Jurkat, Clone E6-1 (cell line): ENCODE measurements around the gene TMEM234.
A peak's percentile ranks its signal among the peaks of the same experiment; 100 is the strongest.

Experiments
- DNase-seq: peaks from one replicate; pipeline ENCODE4 v3.0.0-alpha.2; 2011; ENCODE audit warnings: low read depth, low spot score
- H3K4me3 ChIP-seq: 2 replicates; pipeline ENCODE4 v1.5.1; 2011; ENCODE audit warnings: mild to moderate bottlenecking, low read length, control low read depth, moderate library complexity

TMEM234 gene

DNA sequence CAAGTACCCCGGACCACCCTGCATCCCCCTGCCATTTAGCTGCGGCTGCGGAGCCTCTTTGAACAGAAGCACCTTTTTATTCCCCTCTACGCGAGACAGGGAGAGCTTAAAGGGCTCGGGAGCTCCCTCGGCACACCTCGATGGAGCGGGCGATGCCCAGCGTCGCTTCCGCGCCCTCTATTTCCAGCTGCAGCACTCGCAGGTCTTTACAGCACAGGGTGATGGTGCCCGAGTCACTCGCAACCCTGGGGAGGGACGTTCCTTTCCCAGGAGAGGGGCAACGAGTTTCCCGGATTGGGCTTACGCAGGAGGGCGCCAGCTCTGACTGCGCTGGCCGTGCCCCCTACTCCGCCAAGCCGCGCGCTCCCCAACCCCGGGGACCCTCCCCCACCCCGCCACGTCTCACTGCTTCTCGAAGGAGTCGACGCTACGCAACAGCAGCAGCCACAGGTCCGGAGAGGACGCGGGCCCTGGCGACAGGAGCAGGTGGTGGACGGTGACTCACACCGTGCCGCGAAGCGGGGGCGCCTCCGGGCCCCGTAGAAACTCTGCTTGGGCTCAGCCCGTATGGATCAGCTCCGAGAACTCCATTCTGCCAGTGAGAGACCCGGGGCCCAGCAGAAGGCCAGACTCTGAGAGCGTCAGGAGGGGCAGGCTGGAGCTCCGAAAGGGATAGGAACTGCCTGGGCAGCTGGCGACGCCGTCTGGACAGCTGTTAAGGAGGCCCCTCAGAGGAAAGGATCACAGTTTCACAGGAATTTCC, 19.0 kb upstream of the TMEM234 start:
- no peak overlapping the region; the same call in 1 of the 2 replicates for H3K4me3 ChIP-seq
- no peak for DNase-seq

DNA sequence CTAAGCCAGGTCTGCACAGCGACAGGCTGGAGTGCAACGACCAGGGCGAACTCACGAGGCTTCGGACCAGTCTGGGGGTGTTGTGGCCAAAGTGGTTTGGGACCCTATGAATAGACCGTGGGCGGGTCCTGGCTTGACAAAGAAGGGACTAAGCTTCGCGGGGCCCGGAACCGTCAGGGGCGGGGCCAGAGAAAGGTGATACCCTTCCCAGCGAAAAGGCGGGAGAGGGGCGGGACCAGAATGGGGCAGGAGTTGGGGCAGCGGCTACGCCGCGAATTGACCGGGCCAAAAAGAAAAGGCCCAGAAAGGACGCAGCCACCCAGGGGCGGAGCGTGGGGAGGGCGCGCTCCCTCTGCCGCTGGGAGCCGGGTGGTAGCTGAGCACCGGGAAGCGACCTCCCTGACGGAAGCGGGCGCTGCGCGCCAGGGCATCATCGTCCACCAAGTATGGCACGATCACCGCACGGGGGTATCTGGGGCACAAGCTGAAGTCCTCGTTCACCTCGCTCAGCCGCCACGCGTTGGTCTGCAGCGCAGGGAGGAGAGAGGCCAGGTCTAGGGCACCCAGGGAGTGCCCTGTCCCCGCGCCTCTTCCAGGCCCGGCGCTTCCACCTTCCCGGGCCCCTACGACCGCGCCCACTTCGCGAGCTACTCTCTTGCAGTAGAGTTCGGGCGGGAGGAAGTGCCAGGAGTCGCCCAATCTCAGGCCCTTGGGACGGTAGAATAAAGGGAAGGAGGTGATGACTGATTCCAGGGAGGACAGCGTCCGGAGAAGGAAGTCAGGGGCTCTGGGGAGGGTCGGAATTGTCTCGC, 18.2 kb upstream of the TMEM234 start:
- no peak for DNase-seq
- peak overlapping the region; percentile 48 for H3K4me3 ChIP-seq

DNA sequence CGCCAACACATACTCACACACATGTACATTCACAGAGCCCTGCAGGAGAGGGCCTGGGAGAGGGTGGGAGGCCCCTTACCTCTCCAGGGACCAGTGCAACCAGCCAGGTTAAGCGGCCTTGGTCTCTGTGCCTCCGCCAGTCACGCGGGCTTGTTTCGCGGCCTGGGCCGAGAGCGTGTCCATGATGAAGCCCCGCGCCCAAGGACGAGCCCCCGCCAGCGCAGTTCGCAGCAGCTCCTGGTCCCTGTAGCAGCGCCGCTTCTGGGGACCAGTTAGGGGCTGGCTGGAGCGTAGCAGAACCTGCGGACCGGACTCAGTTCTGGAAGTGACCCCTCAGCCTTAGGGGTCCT, 17.6 kb upstream of the TMEM234 start:
- peak overlapping the region; percentile 48; the same call in 1 of the 2 replicates for H3K4me3 ChIP-seq
- no peak for DNase-seq

DNA sequence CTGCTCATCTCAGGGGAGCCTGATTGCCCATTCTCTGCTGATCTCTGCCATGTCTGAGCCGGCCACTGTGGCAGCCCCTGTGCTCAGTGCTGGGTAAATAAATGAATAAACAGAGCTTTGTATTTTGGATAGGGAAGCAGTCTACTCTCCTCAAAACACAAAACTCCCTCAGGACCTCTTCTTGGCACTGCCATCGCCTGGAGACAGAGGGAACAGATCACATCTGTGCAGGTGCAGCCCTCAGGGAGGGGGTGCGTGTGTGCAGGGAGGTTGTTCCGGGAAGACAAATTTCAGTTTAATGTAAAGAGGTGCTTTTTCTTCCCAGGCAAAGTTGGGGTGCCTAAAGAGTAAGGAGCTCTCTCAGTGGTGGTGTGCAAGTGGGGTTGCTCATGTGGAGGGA, 17.2 kb upstream of the TMEM234 start:
- no peak for DNase-seq
- H3K4me3 ChIP-seq = no peak overlapping the region

DNA sequence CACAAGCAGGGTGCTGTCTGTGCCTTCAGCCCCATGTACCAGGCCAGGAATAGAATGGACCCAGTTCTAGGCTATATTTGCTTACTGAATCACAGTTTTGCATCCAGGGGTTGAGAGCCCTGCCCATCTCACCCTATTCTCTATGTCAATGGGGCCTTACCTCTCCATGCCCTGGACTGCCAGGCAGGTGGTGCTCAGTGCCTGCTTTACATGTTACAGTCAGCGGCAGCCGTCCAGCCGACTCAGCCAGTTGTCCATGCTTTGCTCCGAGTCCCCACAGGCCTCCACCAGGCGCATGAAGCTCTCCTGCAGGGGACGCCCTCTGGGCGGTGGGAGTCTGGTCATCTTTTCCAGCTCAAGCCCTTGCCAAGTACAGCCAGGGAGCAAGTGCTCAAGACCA, 12.6 kb upstream of the TMEM234 start:
- DNase-seq = no peak
- no peak overlapping the region for H3K4me3 ChIP-seq

DNA sequence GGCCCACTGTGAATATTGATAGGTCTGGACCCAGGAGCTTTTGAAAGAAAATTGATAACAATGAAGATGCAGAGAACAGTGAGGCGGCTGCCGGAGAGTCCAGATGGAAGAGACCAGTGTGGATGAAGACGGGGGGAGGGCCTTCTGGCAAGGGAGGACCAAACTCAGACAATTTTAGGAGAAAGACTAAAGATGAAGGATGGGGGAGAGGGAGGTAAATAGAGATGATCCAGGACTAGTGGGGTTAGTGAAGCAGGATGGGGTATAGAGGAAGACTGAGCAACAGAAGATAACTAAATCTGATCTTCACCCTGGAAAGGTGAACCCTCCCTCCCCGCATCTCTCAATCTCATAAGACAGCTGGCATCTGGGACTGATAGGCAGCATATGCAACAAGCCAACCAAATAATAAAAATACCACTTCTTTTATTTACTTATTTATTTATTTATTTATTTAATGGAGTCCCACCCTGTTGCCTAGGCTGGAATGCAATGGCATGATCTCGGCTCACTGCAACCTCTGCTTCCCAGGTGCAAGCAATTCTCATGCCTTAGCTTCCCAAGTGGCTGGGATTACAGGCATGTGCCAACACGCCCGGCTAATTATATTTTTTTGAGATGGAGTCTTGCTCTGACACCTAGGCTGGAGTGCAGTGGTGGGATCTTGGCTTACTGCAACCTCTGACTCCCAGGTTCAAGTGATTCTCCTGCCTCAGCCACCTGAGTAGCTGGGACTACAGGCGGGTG, 10.6 kb upstream of the TMEM234 start:
- H3K4me3 ChIP-seq = no peak overlapping the region
- DNase-seq = no peak

DNA sequence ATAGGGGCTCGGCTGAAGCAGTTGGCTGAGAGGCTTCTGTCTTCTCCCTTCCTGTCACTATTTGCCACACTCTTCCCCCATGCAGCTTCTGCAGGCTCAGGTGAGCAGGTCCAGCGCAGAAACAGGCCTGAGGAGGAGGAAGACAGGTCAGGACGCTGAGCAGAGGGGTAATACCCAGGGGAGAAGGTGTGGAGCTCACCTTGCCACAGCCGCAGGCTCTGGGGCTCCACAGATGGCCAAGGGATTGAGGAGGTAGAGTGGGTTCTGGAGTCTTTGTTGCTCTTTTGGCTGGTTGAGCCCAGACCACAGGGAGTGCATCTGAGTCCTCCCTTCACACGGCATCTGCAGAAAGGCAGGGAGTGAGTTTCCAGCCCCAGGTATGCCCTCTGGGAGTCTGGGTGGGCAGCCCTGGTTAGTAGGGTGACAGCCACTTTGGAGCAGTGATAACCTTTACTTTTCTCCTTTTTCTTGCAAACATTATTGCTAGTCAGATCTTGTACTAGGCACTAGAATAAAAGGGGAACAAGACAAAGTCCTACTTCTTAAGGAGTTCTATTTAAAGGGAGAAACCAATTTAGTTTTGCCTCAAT, 9.8 kb upstream of the TMEM234 start:
- no peak overlapping the region for H3K4me3 ChIP-seq
- no peak for DNase-seq

DNA sequence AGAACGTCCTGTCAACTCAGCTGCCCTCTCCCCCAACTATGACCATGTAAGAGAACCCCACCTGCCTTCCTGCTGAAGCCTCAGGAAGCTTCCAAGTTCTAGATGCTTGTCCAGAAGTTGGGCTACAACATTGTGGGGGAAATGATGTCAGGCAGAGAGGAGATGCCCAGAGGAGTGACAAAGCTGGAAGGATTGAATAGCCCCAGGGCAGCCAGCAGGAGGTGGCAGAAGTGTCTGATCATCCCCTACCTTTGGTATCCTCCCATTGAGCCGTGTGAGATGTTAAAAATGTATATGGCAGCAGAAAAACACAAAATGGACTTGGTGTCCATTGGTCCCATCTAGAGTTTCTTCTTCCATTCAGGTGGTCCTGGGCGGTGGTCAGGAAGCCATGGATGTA, 6.6 kb upstream of the TMEM234 start:
- DNase-seq = no peak
- no peak overlapping the region for H3K4me3 ChIP-seq

DNA sequence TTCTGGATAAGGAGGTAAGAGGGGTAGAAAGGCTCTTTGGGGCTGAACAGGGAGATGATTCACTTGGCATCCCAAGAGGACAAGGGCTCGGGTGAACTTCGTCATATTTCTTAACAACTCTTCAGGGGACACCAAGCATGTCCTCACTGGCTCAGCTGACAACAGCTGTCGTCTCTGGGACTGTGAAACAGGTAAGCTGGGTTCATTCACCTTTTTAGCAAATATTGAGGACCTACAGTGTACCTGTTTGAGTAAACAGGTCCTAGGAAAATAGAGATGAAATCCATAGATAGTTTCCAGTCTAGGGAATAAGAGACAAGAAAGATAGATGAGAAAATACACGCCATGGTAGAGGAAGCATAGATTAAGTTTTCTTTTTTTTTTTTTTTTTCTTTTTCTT, 2.1 kb upstream of the TMEM234 start:
- no peak overlapping the region for H3K4me3 ChIP-seq
- no peak for DNase-seq

DNA sequence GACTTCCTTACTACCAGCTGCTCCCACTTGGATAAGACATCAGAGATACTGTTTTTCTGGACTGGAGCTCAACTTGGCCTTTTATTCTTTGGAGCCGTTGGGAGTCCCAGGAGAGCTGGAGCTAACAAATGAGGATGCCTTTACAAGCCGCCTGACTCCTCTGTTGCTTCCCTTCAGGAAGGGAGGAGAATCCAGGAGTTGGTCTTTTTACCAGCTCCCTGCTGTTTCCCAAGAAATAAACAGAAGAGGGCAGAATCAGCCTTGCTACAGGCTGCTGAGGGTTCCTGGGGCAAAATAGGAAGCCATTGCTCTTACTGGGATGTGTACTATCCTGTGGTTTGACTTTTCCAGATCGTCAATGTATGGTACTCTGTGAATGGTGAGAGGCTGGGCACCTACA, 1.5 kb upstream of the TMEM234 start:
- peak overlapping the region; percentile 23 for H3K4me3 ChIP-seq
- DNase-seq = no peak

DNA sequence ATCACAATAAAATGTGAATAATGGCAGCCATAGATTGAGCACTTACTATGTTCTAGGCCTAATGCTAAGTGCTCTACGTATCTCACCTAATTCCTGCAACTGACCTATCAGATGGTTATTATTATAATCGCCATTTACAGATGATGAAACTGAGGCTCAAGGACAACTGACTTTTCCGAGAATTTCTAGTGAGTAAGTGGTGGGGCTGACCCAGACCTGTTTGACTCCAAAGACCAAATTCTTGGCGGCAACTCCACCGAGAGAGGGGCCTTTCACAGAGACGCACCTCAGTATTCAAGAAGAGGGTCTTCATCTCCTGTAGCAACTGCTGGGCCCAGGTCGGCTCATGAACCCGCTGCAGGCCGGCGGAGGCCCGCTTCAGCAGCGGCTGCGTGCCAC, 573 bp downstream of the TMEM234 start:
- H3K4me3 ChIP-seq = peak overlapping the region; percentile 99
- no peak for DNase-seq

DNA sequence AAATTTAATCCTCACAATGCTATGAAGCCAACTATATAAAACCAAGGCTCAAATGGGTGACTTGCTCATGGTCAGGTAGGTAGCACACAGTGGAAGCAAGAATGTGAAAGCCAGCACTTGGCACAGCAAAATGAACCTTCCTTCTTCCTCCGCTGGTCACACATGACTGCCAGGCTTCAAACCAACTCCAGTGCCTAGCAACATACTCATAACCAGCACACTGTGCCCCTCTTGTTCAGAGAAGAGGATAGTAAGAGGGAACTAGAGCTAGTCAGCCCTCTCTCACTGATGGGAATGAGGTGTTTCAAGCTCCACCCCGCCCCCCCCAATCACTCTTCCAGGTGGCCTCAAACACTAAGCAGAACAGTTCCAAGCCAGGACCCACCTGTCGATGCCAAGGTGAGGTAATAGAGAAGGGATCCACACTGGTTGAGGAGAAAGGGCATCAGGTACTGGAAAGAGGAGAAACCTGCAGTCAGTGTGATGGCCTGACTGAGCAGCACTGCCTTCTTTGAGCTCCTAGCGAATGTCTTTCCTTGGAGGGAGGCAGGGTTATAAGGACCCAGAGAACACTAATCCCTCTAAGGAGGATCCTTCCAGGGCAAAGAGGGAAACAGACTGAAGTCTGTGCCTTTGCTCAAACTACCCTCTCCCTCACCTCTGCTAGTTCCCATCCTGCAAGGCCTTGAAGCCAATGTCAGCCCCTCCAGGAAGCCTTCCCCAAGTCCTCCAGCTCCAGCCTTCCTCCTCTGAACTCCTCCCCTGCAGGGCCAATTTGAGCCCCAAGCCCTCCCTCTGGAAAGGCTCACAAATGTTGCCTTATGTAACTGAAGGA, 1.2 kb downstream of the TMEM234 start:
- H3K4me3 ChIP-seq = peak overlapping the region; percentile 99
- DNase-seq = no peak

DNA sequence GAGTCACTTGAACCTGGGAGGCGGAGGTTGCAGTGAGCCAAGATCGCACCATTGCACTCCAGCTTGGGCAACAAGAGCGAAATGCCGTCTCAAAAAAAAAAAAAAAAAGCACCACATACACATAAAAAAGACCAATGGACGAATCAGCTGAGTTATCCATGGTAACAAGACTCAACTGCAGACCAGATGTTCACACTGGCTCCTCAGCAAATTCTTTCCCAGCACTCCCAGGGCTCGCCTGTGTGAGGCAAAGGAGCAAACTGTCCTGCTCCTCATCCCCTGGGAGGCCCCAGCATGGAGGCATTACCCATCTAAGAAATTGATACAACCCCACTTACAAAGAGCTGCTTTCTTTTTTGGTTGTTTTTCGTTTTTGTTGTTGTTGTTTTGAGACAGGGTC, 3.1 kb downstream of the TMEM234 start:
- H3K4me3 ChIP-seq = no peak overlapping the region
- DNase-seq = no peak

DNA sequence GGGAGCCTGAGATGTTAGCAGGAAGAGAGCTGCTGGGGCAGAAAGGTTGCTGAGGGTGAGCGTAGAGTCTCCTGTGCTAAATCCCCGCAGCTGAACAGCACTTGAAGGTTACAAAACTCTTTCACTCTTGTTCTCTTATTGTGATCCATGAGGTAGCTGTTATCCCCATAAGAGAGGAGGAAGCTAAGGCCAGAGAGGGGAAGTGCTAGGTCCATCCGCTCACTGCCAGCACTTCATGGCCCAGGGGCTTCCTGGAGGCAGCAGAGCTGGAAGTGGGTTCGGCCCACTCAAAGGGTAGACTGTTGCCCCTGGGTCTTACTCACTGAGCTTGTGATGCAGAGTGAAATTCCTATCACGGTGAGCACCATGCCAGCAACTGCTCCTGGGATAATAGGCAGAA, 5.6 kb downstream of the TMEM234 start:
- DNase-seq = no peak
- no peak overlapping the region for H3K4me3 ChIP-seq

DNA sequence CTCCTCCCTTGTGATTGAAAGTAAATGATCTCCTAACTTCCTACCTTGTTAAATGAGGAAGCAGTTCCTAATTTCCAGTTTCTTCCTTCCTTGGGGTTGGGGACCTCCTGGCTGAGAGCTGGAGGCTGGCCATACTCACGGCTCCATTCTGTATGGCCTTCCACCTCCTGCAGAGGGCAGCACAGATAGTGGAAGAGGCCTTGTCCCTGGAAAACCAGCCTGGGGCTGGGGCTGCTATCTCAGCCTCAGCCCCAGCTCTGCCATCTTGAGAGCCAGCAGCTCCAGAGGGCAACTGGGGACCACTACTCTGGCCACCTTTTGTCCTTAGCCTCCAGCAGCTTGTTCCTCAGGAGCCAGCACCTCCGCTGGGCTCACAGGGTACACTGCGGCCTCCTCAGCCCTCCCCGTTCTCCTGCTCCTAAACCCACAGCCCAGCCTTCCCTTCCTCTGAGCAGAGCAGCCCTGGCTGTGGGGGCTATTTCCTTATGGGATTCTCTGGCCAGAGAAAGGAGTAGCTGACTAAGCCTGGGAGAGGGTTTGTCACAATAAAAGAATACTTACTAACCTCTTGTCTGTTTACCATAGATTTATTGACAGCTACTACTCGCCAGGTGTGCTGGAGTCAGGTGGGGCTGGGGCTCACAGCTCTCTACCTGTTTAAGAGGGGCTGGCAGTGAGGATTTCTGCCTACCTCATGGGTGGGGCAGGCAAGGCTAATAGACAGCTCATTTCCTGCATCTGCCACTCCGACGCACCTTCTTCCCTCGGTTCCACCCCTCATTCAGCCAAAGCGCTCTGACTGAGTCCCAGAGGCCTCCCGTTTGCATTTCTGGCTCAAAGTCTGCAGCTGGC, 6.3 kb downstream of the TMEM234 start:
- no peak overlapping the region for H3K4me3 ChIP-seq
- DNase-seq = peak; percentile 42

DNA sequence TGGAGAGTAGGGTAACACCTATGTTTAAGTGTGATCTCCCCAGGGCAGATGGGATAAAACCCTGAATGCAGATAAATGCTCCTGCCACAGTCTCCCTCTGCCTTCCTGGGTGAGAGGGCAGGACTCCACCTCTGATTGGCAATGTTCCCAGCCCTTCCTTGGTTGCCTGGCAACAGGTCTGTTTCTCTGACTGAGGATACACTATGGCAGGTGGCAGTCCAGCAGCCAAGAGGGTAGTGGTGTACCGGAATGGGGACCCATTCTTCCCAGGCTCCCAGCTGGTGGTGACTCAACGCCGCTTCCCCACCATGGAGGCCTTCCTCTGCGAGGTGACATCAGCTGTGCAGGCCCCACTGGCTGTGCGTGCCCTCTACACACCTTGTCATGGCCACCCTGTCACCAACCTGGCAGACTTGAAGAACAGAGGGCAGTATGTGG, 13.2 kb downstream of the TMEM234 start, which contains the start of gene DCDC2B:
Gene DCDC2B (plus strand): TSS at position 199 of the 438 bp plus-strand sequence. CDS start 5 bp downstream, at position 204.
- DNase-seq = peak; percentile 24
- H3K4me3 ChIP-seq = no peak within 1 kb of the TSS

DNA sequence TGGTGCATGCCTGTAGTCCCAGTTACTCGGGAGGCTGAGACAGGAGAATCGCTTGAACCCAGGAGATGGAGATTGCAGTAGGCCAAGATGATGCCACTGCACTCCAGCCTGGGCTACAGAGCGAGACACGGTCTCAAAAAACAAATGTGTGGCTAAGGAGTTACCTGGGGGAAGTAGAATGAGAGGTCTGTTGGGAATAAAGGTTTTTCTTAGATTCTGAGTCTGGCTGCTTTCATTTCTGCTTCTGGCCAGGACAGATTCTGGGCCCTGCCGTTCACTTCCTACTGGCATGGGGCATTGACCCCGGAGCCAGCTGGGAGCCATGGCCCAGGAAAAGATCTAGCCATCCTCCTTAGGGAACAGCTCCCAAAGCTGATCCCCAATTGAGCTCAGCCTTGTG, 13.7 kb downstream of the TMEM234 start:
- DNase-seq = no peak
- H3K4me3 ChIP-seq = no peak overlapping the region
